ENCODE measurements around the gene MAS1. TPM values are rescaled to one million over a fixed set of nuclear protein-coding genes. Genes with fewer than 3 reads are reported as not detected.
"Not testable (repeated sequence)": the region's sequence is repeated elsewhere in the genome, so short reads cannot be mapped to it uniquely, and the experiment has no call there.

The MAS1 gene
- total RNA-seq, 1 experiment from 2014 or later = not detected

DNA sequence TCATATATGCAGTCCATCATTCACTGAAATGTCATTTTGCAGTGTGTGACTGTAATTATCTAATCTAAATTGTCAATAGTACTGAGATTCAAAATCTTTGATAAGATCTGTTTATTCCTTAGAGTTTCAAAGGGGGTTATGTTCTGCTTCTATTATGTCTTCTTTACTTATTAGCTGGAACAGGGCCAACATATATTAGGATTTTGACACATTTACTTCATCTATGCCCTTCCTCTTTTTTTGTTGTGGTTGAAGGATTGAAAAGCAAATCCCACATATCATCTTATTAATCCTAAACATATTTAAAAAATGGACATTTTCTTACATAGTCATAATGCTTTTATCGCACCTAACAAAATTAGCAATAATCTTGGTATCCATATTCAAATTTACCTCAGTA lies 30.3 kb upstream of the MAS1 start:
- DNase-seq (ENCODE audit: low spot score) = no peak
- TF ChIP-seq, protein P1, sequence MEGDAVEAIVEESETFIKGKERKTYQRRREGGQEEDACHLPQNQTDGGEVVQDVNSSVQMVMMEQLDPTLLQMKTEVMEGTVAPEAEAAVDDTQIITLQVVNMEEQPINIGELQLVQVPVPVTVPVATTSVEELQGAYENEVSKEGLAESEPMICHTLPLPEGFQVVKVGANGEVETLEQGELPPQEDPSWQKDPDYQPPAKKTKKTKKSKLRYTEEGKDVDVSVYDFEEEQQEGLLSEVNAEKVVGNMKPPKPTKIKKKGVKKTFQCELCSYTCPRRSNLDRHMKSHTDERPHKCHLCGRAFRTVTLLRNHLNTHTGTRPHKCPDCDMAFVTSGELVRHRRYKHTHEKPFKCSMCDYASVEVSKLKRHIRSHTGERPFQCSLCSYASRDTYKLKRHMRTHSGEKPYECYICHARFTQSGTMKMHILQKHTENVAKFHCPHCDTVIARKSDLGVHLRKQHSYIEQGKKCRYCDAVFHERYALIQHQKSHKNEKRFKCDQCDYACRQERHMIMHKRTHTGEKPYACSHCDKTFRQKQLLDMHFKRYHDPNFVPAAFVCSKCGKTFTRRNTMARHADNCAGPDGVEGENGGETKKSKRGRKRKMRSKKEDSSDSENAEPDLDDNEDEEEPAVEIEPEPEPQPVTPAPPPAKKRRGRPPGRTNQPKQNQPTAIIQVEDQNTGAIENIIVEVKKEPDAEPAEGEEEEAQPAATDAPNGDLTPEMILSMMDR (conservative IDR thresholded peaks at IDR 0.05; ENCODE audit: low read depth, low read length) = no peak
- no peak for TF ChIP-seq EZH2 (IDR thresholded peaks at IDR 0.05; ENCODE audit: borderline replicate concordance, low read depth, low read length, poor library complexity, severe bottlenecking)
- no TSS peak for BruUV-seq (replicated peaks)
- H3K36me3 ChIP-seq (ENCODE audit: insufficient read depth, low read length, poor library complexity, severe bottlenecking) = no peaks in the 10 kb centered on the region
- intact Hi-C loops (cut with micrococcal nuclease; ENCODE audit: unreplicated experiment) = no loop called here
- no peaks in the 10 kb centered on the region for H3K9me3 ChIP-seq (ENCODE audit: low read depth, low read length, poor library complexity, severe bottlenecking)
- POLR2A ChIA-PET (ENCODE audit: low non-redundant PET) = no interaction called here
- CTCF ChIA-PET = no interaction called here
- H3K27me3 ChIP-seq (replicated peaks; ENCODE audit: insufficient read depth, low read depth, low read length, poor library complexity) = peaks cover 19% of the 10 kb centered on the region
- H3K4me3 ChIP-seq (ENCODE audit: low read depth, low read length, poor library complexity, severe bottlenecking) = no peak overlapping the region
- H3K27ac ChIP-seq (ENCODE audit: low read depth, low read length, poor library complexity, severe bottlenecking) = no peak overlapping the region
- no peaks in the 10 kb centered on the region for H3K4me1 ChIP-seq (ENCODE audit: insufficient read depth, low read length, poor library complexity, severe bottlenecking)

DNA sequence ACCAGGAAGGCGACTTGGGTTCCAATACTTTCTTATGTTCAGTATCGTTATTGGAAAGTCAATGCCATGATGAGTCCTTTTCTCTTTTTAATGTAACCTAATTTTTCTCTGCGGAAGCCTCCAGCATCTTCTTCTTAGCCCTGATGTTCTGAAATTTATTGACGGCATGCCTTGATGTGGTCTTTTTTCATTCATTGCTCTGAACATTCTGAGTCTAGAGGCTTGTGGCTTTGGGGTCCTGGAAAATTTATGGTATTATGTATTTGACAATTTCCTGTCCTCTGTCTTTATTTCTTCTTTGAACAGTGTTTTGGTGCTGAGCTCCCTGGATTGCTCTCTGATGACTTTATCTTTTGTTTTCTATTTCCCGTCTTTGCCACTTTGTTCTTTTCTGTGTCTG lies 28.7 kb upstream of the MAS1 start:
- no TSS peak for BruUV-seq (replicated peaks)
- H3K4me1 ChIP-seq (ENCODE audit: insufficient read depth, low read length, poor library complexity, severe bottlenecking) = no peaks in the 10 kb centered on the region
- ChIA-PET CTCF (no interaction called here), POLR2A (ENCODE audit: low non-redundant PET) (no interaction called here)
- no peak overlapping the region for H3K27ac ChIP-seq (ENCODE audit: low read depth, low read length, poor library complexity, severe bottlenecking)
- no peaks in the 10 kb centered on the region for H3K36me3 ChIP-seq (ENCODE audit: insufficient read depth, low read length, poor library complexity, severe bottlenecking)
- peaks cover 14% of the 10 kb centered on the region for H3K27me3 ChIP-seq (replicated peaks; ENCODE audit: insufficient read depth, low read depth, low read length, poor library complexity)
- H3K4me3 ChIP-seq (ENCODE audit: low read depth, low read length, poor library complexity, severe bottlenecking) = no peak overlapping the region
- TF ChIP-seq, protein P1 (conservative IDR thresholded peaks at IDR 0.05; ENCODE audit: low read depth, low read length) = no peak
- TF ChIP-seq EZH2 (IDR thresholded peaks at IDR 0.05; ENCODE audit: borderline replicate concordance, low read depth, low read length, poor library complexity, severe bottlenecking) = no peak
- no peaks in the 10 kb centered on the region for H3K9me3 ChIP-seq (ENCODE audit: low read depth, low read length, poor library complexity, severe bottlenecking)
- intact Hi-C loops (cut with micrococcal nuclease; ENCODE audit: unreplicated experiment) = no loop called here
- no peak for DNase-seq (ENCODE audit: low spot score)

DNA sequence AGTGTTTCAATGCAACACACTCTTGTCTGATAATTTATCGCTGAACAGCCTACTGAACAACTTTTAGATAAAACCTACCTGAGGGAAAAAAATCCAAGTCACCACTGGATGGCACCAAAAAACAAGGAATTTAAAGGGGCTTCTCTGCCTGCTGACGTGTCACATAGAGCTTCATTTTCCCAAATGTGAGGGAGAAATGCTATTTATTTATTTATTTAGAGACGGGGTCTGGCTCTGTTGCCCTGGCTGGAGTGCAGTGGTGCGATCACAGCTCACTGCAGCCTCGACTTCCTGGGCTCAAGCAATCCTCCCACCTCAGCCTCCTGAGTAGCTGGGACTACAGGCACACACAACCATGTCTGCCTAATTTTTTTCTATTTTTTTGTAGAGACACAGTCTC lies 27.4 kb upstream of the MAS1 start:
- POLR2A ChIA-PET (ENCODE audit: low non-redundant PET); H3K27ac ChIP-seq (ENCODE audit: low read depth, low read length, poor library complexity, severe bottlenecking); H3K4me3 ChIP-seq (ENCODE audit: low read depth, low read length, poor library complexity, severe bottlenecking); H3K9me3 ChIP-seq (ENCODE audit: low read depth, low read length, poor library complexity, severe bottlenecking); BruUV-seq (replicated peaks); H3K36me3 ChIP-seq (ENCODE audit: insufficient read depth, low read length, poor library complexity, severe bottlenecking); H3K27me3 ChIP-seq (replicated peaks; ENCODE audit: insufficient read depth, low read depth, low read length, poor library complexity); H3K4me1 ChIP-seq (ENCODE audit: insufficient read depth, low read length, poor library complexity, severe bottlenecking): not testable (repeated sequence)
- DNase-seq (ENCODE audit: low spot score) = peak; percentile 78
- CTCF ChIA-PET = interaction anchor here (0.6 to 1.4 kb wide), 7 partner anchors 17 to 855 kb away, joined by 3 to 13 read pairs (median 4); no protein-coding TSS in a partner anchor
- TF ChIP-seq, protein P1 (conservative IDR thresholded peaks at IDR 0.05; ENCODE audit: low read depth, low read length) = peak; percentile 61
- intact Hi-C loops (cut with micrococcal nuclease; ENCODE audit: unreplicated experiment) = loop anchor here (1.0 kb wide), 4 partner anchors 78 to 671 kb away; no protein-coding TSS in a partner anchor

Measured in A673 (cell line).